K562 (cell line): Measurements from ENCODE around the gene ST6GALNAC3. TPM values are rescaled to one million over a fixed set of nuclear protein-coding genes. Genes with fewer than 3 reads are reported as not detected.

Source experiments
- ATAC-seq: fragments of 200-7000 bp; cut with Tn5 transposase; 3 replicates; pipeline ENCODE4 v1.9.1; 2020; ENCODE audit warnings: moderate library complexity
- BruUV-seq: library from RNA; stranded (reverse); fragments of 400-500 nt; replicated peaks from 2 replicates; lab custom pipeline; 2021; lab: Mats Ljungman, UMichigan
- CTCF ChIA-PET: fragments of 300-600 bp; formaldehyde crosslinking; extraction: SDS; loops from one replicate; lab custom pipeline; 2021; ENCODE audit warnings: low intra/inter-chr PET ratio; lab: Yijun Ruan, JAX
- POLR2A ChIA-PET: fragments of 300-600, 350-650 bp; sonication (Branson Sonifier 250); formaldehyde crosslinking; extraction: SDS; loops from one replicate; lab custom pipeline; 2021; ENCODE audit warnings: antibody characterized with exemption, inconsistent platforms; lab: Yijun Ruan, JAX
- DNase-seq, 4 experiments: peaks; one replicate each; pipeline versions ENCODE4 v3.0.0 to v3.0.0-alpha.2; 2011 to 2018; ENCODE audit warnings: low spot score in 3 of 4, mixed read lengths in 3 of 4; ENCODE audit errors: extremely low read depth in 1 of 4
- FAIRE-seq: peaks from 2 replicates; lab custom pipeline; 2011; peaks lifted over from hg19 to GRCh38; lab: Jason Lieb, UNC
- H2AFZ ChIP-seq: 2 replicates; pipeline ENCODE4 v1.6.0; 2011; ENCODE audit warnings: low read depth, low read length, control low read depth, inconsistent platforms
- H3K27ac ChIP-seq: fragments of 200-600 bp; 3 replicates; pipeline ENCODE4 v1.8.0; 2011; ENCODE audit warnings: low read depth, mild to moderate bottlenecking, control low read depth, inconsistent platforms, low read length, moderate library complexity, mixed read lengths; ENCODE audit errors: extremely low read depth
- H3K27me3 ChIP-seq, 2 experiments: fragments of 300-600 bp in 1 of 2; 2 replicates in 1 of 2; 3 replicates in 1 of 2; pipeline versions ENCODE4 v1.6.0 to v1.8.0; 2011; ENCODE audit warnings: inconsistent platforms in 2 of 2, low read length in 2 of 2, mild to moderate bottlenecking in 1 of 2, mixed read lengths in 1 of 2, moderate library complexity in 1 of 2; ENCODE audit not compliant: control insufficient read depth in 2 of 2, insufficient read depth in 2 of 2
- H3K36me3 ChIP-seq: fragments of 300-600 bp; 3 replicates; pipeline ENCODE4 v1.8.0; 2011; ENCODE audit warnings: mild to moderate bottlenecking, low read length, inconsistent platforms; ENCODE audit not compliant: control insufficient read depth, insufficient read depth
- H3K4me1 ChIP-seq, 2 experiments: fragments of 200-600 bp in 1 of 2; replicated peaks in 1 of 2; 2 replicates in 1 of 2; 3 replicates in 1 of 2; pipeline versions ENCODE4 v1.5.1 to v1.8.0; 2011; ENCODE audit warnings: inconsistent platforms in 2 of 2, low read length in 2 of 2, mild to moderate bottlenecking in 1 of 2, mixed read lengths in 1 of 2, moderate library complexity in 1 of 2; ENCODE audit not compliant: control insufficient read depth in 2 of 2, insufficient read depth in 2 of 2
- H3K4me2 ChIP-seq: 2 replicates; pipeline ENCODE4 v1.6.1; 2011; ENCODE audit warnings: low read length, control low read depth, inconsistent platforms, mixed read lengths; ENCODE audit not compliant: insufficient read depth
- H3K4me3 ChIP-seq: fragments of 200-600 bp; sonication (generic), shearing (Covaris generic); 2 replicates; pipeline ENCODE4 v1.5.1; 2016; ENCODE audit warnings: control low read depth, inconsistent platforms
- H3K79me2 ChIP-seq: fragments of 200-600 bp; 3 replicates; pipeline ENCODE4 v1.8.0; 2011; ENCODE audit warnings: low read length, inconsistent platforms; ENCODE audit not compliant: control insufficient read depth, insufficient read depth
- H3K9ac ChIP-seq, 2 experiments: 2 replicates each; pipeline versions ENCODE4 v1.6.0 to v1.6.1; 2011; ENCODE audit warnings: low read depth in 2 of 2, low read length in 2 of 2, control low read depth in 1 of 2, inconsistent platforms in 1 of 2, mild to moderate bottlenecking in 1 of 2, mixed read lengths in 1 of 2; ENCODE audit not compliant: insufficient read depth in 1 of 2
- H3K9me1 ChIP-seq: one replicate; pipeline ENCODE4 v1.6.0; 2011; ENCODE audit warnings: inconsistent platforms, mild to moderate bottlenecking, low read length, moderate library complexity; ENCODE audit not compliant: control insufficient read depth, insufficient read depth
- H3K9me3 ChIP-seq: replicated peaks from 2 replicates; pipeline ENCODE4 v1.5.1; 2011; ENCODE audit warnings: low read depth, low read length, inconsistent platforms; ENCODE audit not compliant: control insufficient read depth, insufficient read depth
- H4K20me1 ChIP-seq: replicated peaks from 2 replicates; pipeline ENCODE4 v1.6.1; 2011; ENCODE audit warnings: low read length, inconsistent platforms, mixed read lengths; ENCODE audit not compliant: control insufficient read depth, insufficient read depth
- PREB ChIP-seq: sonication (generic); formaldehyde crosslinking; IDR thresholded peaks from 2 replicates; pipeline ENCODE4 v1.8.1; 2023; ENCODE audit warnings: mild to moderate bottlenecking, missing genetic modification reagents
- ZHX1 ChIP-seq: fragments of 150-350 bp; conservative IDR thresholded peaks from 2 replicates; pipeline ENCODE4 v1.6.1; 2014; ENCODE audit warnings: low read length
- WGBS: fragments of 100-300 bp; shearing (Covaris generic); methylation state at CpG from one replicate; pipeline ENCODE4 v1.1.6; 2016; ENCODE audit warnings: low coverage, mixed read lengths; ENCODE audit not compliant: insufficient coverage; ENCODE audit errors: missing lambda C conversion rate; 5-methylcytosine and 5-hydroxymethylcytosine counted together
- in situ Hi-C: fragments of 300-500 bp; cut with MboI; formaldehyde crosslinking; loops from 4 replicates; pipeline ENCODE4 v1.15.0; 2018; ENCODE audit warnings: inconsistent platforms, mixed read lengths
- intact Hi-C: fragments of 100-400 bp; cut with micrococcal nuclease; formaldehyde crosslinking; loops from 2 replicates; pipeline ENCODE4 v1.14.2; 2022
- polyA plus RNA-seq, 8 experiments: library from polyadenylated mRNA; depleted of rRNA in 4 of 8; stranded (reverse) in 5 of 8; unstranded in 3 of 8; fragments of >200 nt; fragmentation: Nextera tagmentation in 2 of 8; fragmentation: Illumina TruSeq in 1 of 8; extraction: Ambion mirVana in 2 of 8; extraction: Trizol in 1 of 8; gene quantifications; 2 replicates each; pipeline versions ENCODE4 v1.2.1 to v1.2.3, GENCODE V29; 2011 to 2014; ENCODE audit warnings: inconsistent platforms in 1 of 8, missing spikeins in 1 of 8
- total RNA-seq, 7 experiments: library from RNA; depleted of rRNA in 6 of 7; stranded (reverse); fragments of >200 nt in 6 of 7; fragmentation: Illumina TruSeq in 2 of 7; extraction: Trizol in 2 of 7; gene quantifications; 2 replicates each; pipeline versions ENCODE4 v1.2.1 to v1.2.3, GENCODE V29; 2011 to 2021; ENCODE audit warnings: low replicate concordance in 1 of 7

ST6GALNAC3 gene
- total and polyA plus RNA-seq, 9 of the 15 experiments (the other 6 are each of a cell fraction or from before 2014, with no cell fraction given) = 0.04 to 0.29 (median 0.18) TPM; not detected in 6

- intact Hi-C loops (no loop called here), in situ Hi-C loops (no loop called here)
- ChIA-PET CTCF (no interaction called here), POLR2A (no interaction called here)
- Histone ChIP-seq H3K27ac (no peak overlapping the region), H3K4me1 (no peaks in the 10 kb centered on the region), H4K20me1 (no peaks in the 10 kb centered on the region), H2AFZ (no peak overlapping the region), H3K4me2 (no peak overlapping the region), H3K27me3 (no peaks in the 10 kb centered on the region), H3K9me1 (no peaks in the 10 kb centered on the region), H3K9ac (no peak overlapping the region), H3K79me2 (no peaks in the 10 kb centered on the region), H3K36me3 (no peaks in the 10 kb centered on the region), H3K9me3 (no peaks in the 10 kb centered on the region), H3K4me3 (no peak overlapping the region)
- FAIRE-seq (no peak), ATAC-seq (no peak), DNase-seq (no peak)
- no TSS peak for BruUV-seq
- 4% methylated on average over 3 of the region's 3 CpGs for WGBS
- TF ChIP-seq PREB (CRISPR knock-in tag) = no peak
- TF ChIP-seq ZHX1 = no peak
Observed at GRCh38 chr1:76227621-76228020, 153.1 kb downstream of the ST6GALNAC3 start.
